Trophoblast cell (in vitro differentiated cells and primary cell): Measurements from ENCODE around the gene PTPN7.
A peak's percentile ranks its signal among the peaks of the same experiment; 100 is the strongest.
"Not testable (repeated sequence)": the region's sequence is repeated elsewhere in the genome, so short reads cannot be mapped to it uniquely, and the experiment has no call there.

Experiments used
- DNase-seq, 2 donors: peaks; one replicate each; pipeline ENCODE4 v3.0.0-alpha.2; 2016
- H2AFZ ChIP-seq: 2 replicates; pipeline ENCODE4 v1.6.1; 2013; ENCODE audit warnings: low read length, moderate library complexity, mild to moderate bottlenecking; ENCODE audit not compliant: insufficient read depth, poor library complexity
- H2AK5ac ChIP-seq: 2 replicates; pipeline ENCODE4 v1.6.1; 2013; ENCODE audit warnings: mild to moderate bottlenecking, low read length
- H2BK120ac ChIP-seq: 2 replicates; pipeline ENCODE4 v1.6.1; 2013; ENCODE audit warnings: low read length, mild to moderate bottlenecking, moderate library complexity; ENCODE audit not compliant: insufficient read depth, poor library complexity
- H2BK12ac ChIP-seq: 2 replicates; pipeline ENCODE4 v1.6.1; 2013; ENCODE audit warnings: mild to moderate bottlenecking, low read length, moderate library complexity
- H2BK5ac ChIP-seq: 2 replicates; pipeline ENCODE4 v1.6.1; 2013; ENCODE audit warnings: low read length, low read depth, moderate library complexity, mild to moderate bottlenecking; ENCODE audit not compliant: poor library complexity
- H3K14ac ChIP-seq: 2 replicates; pipeline ENCODE4 v1.6.1; 2013; ENCODE audit warnings: mild to moderate bottlenecking, low read length
- H3K18ac ChIP-seq: 2 replicates; pipeline ENCODE4 v1.6.1; 2013; ENCODE audit warnings: mild to moderate bottlenecking, low read length
- H3K23ac ChIP-seq: 2 replicates; pipeline ENCODE4 v1.6.1; 2013; ENCODE audit warnings: low read length
- H3K27ac ChIP-seq: 2 replicates; pipeline ENCODE4 v1.5.1; 2013; ENCODE audit warnings: low read depth, mild to moderate bottlenecking, inconsistent platforms, low read length, moderate library complexity
- H3K27me3 ChIP-seq: 2 replicates; pipeline ENCODE4 v1.6.1; 2013; ENCODE audit warnings: inconsistent platforms, mild to moderate bottlenecking, low read length, moderate library complexity; ENCODE audit not compliant: insufficient read depth
- H3K36me3 ChIP-seq, 2 experiments: 1 replicate in 1 of 2; 2 replicates in 1 of 2; pipeline ENCODE4 v1.6.1; 2013; ENCODE audit warnings: low read length in 2 of 2, mild to moderate bottlenecking in 2 of 2, moderate library complexity in 1 of 2; ENCODE audit not compliant: insufficient read depth in 2 of 2, control insufficient read depth in 1 of 2
- H3K4ac ChIP-seq: 2 replicates; pipeline ENCODE4 v1.6.1; 2013; ENCODE audit warnings: low read depth, mild to moderate bottlenecking, low read length, moderate library complexity
- H3K4me1 ChIP-seq, 2 experiments: 1 replicate in 1 of 2; 2 replicates in 1 of 2; pipeline ENCODE4 v1.6.1; 2013; ENCODE audit warnings: low read length in 2 of 2, mild to moderate bottlenecking in 2 of 2, moderate library complexity in 1 of 2; ENCODE audit not compliant: insufficient read depth in 2 of 2, control insufficient read depth in 1 of 2
- H3K4me2 ChIP-seq: 2 replicates; pipeline ENCODE4 v1.6.1; 2013; ENCODE audit warnings: inconsistent platforms, mild to moderate bottlenecking, low read length, moderate library complexity
- H3K4me3 ChIP-seq: 2 replicates; pipeline ENCODE4 v1.5.1; 2013; ENCODE audit warnings: mild to moderate bottlenecking, low read depth, low read length, inconsistent platforms
- H3K79me1 ChIP-seq: one replicate; pipeline ENCODE4 v1.6.1; 2013; ENCODE audit warnings: low read length
- H3K79me2 ChIP-seq: 2 replicates; pipeline ENCODE4 v1.6.1; 2013; ENCODE audit warnings: low read length, mild to moderate bottlenecking; ENCODE audit not compliant: control insufficient read depth, insufficient read depth, poor library complexity
- H3K9ac ChIP-seq: 2 replicates; pipeline ENCODE4 v1.6.1; 2013; ENCODE audit warnings: mild to moderate bottlenecking, low read length
- H3K9me3 ChIP-seq: 2 replicates; pipeline ENCODE4 v1.6.1; 2013; ENCODE audit warnings: low read depth, mild to moderate bottlenecking, control low read depth, inconsistent platforms, low read length; ENCODE audit not compliant: insufficient read depth
- H4K12ac ChIP-seq: 2 replicates; pipeline ENCODE4 v1.6.1; 2013; ENCODE audit warnings: low read depth, mild to moderate bottlenecking, low read length, moderate library complexity
- H4K8ac ChIP-seq: 2 replicates; pipeline ENCODE4 v1.6.1; 2013; ENCODE audit warnings: low read depth, mild to moderate bottlenecking, low read length, moderate library complexity
- H4K91ac ChIP-seq: one replicate; pipeline ENCODE4 v1.6.1; 2013; ENCODE audit warnings: low read depth, mild to moderate bottlenecking, low read length, moderate library complexity
- WGBS: extraction: QIAGEN DNeasy Blood & Tissue Kit; methylation state at CpG from one replicate; pipeline ENCODE4 v1.1.7; 2013; ENCODE audit warnings: missing lambda C conversion rate; ENCODE audit not compliant: insufficient read length, insufficient coverage; ENCODE audit errors: extremely low coverage; 5-methylcytosine and 5-hydroxymethylcytosine counted together

Gene PTPN7

DNA sequence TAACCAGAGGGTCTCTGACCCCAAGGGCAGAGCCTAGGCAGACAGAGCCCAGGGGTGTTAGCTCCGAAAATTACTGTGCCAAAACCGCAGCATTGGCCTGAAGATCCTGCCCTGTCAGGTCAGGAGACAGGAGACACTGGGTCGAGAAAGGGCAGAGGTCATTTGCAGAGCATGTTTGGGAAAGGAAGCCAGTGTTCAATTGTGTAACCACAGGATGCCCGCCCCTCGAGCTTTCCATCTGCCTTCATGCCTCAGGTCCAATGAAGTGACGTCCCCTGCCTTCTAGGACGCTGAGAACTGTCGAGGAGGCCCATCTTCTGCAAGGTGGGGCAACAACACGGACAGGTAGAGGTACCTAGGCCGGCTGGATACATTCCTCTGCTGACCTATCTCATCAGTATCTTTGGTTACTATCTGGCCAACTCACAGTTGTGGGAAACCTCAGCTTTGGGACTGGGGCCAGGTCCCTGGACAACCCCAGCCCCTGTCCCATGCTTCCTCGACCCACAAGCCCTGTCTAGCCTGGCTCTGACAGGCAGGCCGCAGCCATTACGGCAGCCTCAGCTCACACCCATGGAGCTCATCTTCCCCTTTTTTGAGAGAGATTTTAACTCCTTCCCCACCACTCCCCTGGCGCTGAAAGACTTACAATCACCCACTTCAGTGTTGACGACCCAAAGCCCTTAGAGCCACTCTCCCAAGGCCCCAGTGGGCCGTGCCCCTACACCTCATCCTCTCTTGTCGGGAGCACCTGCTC, 17.2 kb downstream of the PTPN7 start:
- Histone ChIP-seq H3K9ac (peak overlapping the region; percentile 10), H3K4me2 (peak overlapping the region; percentile 85), H4K8ac (peak overlapping the region; percentile 86), H3K9me3 (no peaks in the 10 kb centered on the region), H3K4ac (peak overlapping the region; percentile 53), H2BK5ac (no peak overlapping the region), H3K18ac (peak overlapping the region; percentile 38), H3K4me1 (peaks cover 8 to 17% of the 10 kb centered on the region in 2 experiments), H3K27ac (no peak overlapping the region), H3K36me3 (peaks cover under 1 to 3% of the 10 kb centered on the region in 2 experiments), H2BK120ac (no peak overlapping the region), H3K27me3 (no peaks in the 10 kb centered on the region), H3K14ac (peak overlapping the region; percentile 17), H4K12ac (peak overlapping the region; percentile 63), H2AFZ (no peak overlapping the region), H4K91ac (peak overlapping the region; percentile 47), H2AK5ac (peak overlapping the region; percentile 69), H2BK12ac (no peak overlapping the region), H3K79me2 (peaks cover 13% of the 10 kb centered on the region), H3K23ac (no peak overlapping the region), H3K4me3 (peak overlapping the region; percentile 91), H3K79me1 (peaks cover 16% of the 10 kb centered on the region)
- DNase-seq, result peak; percentile 42 to 59
- WGBS, result no CpG with 5 or more reads among the region's 17 CpGs

DNA sequence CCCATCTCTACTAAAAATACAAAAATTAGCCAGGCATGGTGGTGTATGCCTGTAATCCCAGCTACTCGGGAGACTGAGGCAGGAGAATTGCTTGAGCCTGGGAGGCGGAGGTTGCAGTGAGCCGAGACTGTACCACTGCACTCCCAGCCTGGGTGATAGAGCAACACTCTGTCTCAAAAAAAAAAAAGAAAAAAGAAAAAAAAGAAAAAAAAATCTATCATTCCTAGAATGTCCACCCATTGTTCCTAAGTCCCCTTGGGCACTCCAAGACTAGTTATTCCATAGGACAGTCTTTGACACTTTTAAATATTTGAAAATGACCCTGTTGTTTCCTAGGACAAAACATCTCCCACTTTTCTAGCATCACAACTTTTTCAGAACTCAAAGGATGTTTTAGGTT, 18.9 kb downstream of the PTPN7 start:
- H2AFZ ChIP-seq, H3K27ac ChIP-seq, H3K4me2 ChIP-seq, H3K4me3 ChIP-seq, H2BK12ac ChIP-seq, H2BK5ac ChIP-seq, H3K4ac ChIP-seq, H3K9me3 ChIP-seq, H3K9ac ChIP-seq, DNase-seq, H3K18ac ChIP-seq, H3K23ac ChIP-seq, H4K91ac ChIP-seq, H3K14ac ChIP-seq, H2AK5ac ChIP-seq, H4K12ac ChIP-seq, H4K8ac ChIP-seq, H3K27me3 ChIP-seq, H2BK120ac ChIP-seq: not testable (repeated sequence)
- H3K4me1 ChIP-seq, result peaks cover 8 to 17% of the 10 kb centered on the region in 2 experiments
- WGBS, result no CpG with 5 or more reads among the region's 3 CpGs
- peaks cover 6 to 10% of the 10 kb centered on the region in 2 experiments for H3K36me3 ChIP-seq
- peaks cover 16% of the 10 kb centered on the region for H3K79me1 ChIP-seq
- peaks cover 13% of the 10 kb centered on the region for H3K79me2 ChIP-seq

GRCh38 chr1:202140833-202141232, 19.6 kb downstream of the PTPN7 start:
- H2BK12ac ChIP-seq, result no peak overlapping the region
- no peak overlapping the region for H3K4me2 ChIP-seq
- peaks cover 13% of the 10 kb centered on the region for H3K79me2 ChIP-seq
- no peak for DNase-seq
- no peak overlapping the region for H2AK5ac ChIP-seq
- peaks cover 16% of the 10 kb centered on the region for H3K79me1 ChIP-seq
- peaks cover 6 to 11% of the 10 kb centered on the region in 2 experiments for H3K36me3 ChIP-seq
- H2BK5ac ChIP-seq, result no peak overlapping the region
- H4K12ac ChIP-seq, result no peak overlapping the region
- WGBS, result no CpG with 5 or more reads among the region's 4 CpGs
- no peak overlapping the region for H2BK120ac ChIP-seq
- H2AFZ ChIP-seq, result no peak overlapping the region
- H3K23ac ChIP-seq, result no peak overlapping the region
- no peak overlapping the region for H3K18ac ChIP-seq
- no peak overlapping the region for H4K91ac ChIP-seq
- H3K14ac ChIP-seq, result no peak overlapping the region
- peaks cover 8 to 17% of the 10 kb centered on the region in 2 experiments for H3K4me1 ChIP-seq
- no peak overlapping the region for H3K4me3 ChIP-seq
- no peak overlapping the region for H3K9ac ChIP-seq
- peak overlapping the region; percentile 17 for H3K4ac ChIP-seq
- no peak overlapping the region for H4K8ac ChIP-seq
- no peak overlapping the region for H3K27ac ChIP-seq
- H3K9me3 ChIP-seq, result no peaks in the 10 kb centered on the region
- no peaks in the 10 kb centered on the region for H3K27me3 ChIP-seq

- Histone ChIP-seq H3K4me2 (no peak overlapping the region), H2BK5ac (no peak overlapping the region), H3K23ac (no peak overlapping the region), H3K36me3 (peaks cover 22 to 34% of the 10 kb centered on the region in 2 experiments), H3K27ac (no peak overlapping the region), H4K91ac (no peak overlapping the region), H2BK120ac (no peak overlapping the region), H2BK12ac (no peak overlapping the region), H3K27me3 (no peaks in the 10 kb centered on the region), H3K9me3 (no peaks in the 10 kb centered on the region), H3K4me3 (no peak overlapping the region), H2AFZ (no peak overlapping the region), H2AK5ac (no peak overlapping the region), H3K79me2 (no peaks in the 10 kb centered on the region), H3K4me1 (peaks cover 13 to 15% of the 10 kb centered on the region in 2 experiments), H3K18ac (no peak overlapping the region), H4K8ac (no peak overlapping the region), H3K79me1 (no peaks in the 10 kb centered on the region), H3K4ac (no peak overlapping the region), H3K9ac (no peak overlapping the region), H4K12ac (no peak overlapping the region), H3K14ac (no peak overlapping the region)
- no CpG with 5 or more reads among the region's 15 CpGs for WGBS
- peak; percentile 49 to 85 for DNase-seq
Observed at GRCh38 chr1:202135221-202135721, 25.1 kb downstream of the PTPN7 start.
